ENCODE measurements around the gene BICRA. TPM values are rescaled to one million over a fixed set of nuclear protein-coding genes. Genes with fewer than 3 reads are reported as not detected.

BICRA gene
- total RNA-seq, 1 donor from 2014 or later, result 17.1 TPM

DNA sequence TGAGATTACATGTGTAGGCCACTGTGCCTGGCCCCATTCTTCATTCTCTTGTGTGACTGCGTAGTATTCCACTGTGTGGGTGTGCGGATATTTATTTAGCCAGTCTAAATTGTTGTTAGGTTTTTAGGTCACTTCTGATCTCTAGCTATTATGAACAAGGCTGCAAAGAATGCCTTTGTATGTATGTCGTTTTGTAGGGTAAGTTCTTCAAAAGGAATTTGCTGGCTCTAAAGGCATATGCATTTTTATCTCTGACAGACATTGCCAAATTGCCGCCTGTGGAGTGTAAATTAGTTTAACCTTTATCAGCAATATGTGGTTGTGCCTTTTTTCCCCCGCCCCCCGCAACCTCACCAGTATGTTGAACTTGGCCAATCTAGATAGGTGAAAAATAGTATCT, 74.0 kb downstream of the BICRA start:
- no peak for DNase-seq (ENCODE audit: extremely low spot score, unreplicated experiment)
- H3K27me3 Mint-ChIP-seq (ENCODE audit: unreplicated experiment), result no peaks in the 10 kb centered on the region
- no peaks in the 10 kb centered on the region for H3K9me3 Mint-ChIP-seq (ENCODE audit: unreplicated experiment)
- TF ChIP-seq, protein P1, sequence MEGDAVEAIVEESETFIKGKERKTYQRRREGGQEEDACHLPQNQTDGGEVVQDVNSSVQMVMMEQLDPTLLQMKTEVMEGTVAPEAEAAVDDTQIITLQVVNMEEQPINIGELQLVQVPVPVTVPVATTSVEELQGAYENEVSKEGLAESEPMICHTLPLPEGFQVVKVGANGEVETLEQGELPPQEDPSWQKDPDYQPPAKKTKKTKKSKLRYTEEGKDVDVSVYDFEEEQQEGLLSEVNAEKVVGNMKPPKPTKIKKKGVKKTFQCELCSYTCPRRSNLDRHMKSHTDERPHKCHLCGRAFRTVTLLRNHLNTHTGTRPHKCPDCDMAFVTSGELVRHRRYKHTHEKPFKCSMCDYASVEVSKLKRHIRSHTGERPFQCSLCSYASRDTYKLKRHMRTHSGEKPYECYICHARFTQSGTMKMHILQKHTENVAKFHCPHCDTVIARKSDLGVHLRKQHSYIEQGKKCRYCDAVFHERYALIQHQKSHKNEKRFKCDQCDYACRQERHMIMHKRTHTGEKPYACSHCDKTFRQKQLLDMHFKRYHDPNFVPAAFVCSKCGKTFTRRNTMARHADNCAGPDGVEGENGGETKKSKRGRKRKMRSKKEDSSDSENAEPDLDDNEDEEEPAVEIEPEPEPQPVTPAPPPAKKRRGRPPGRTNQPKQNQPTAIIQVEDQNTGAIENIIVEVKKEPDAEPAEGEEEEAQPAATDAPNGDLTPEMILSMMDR (IDR thresholded peaks at IDR 0.05), result no peak
- H3K27ac Mint-ChIP-seq (ENCODE audit: unreplicated experiment), result no peak overlapping the region
- no peak overlapping the region for H3K4me3 Mint-ChIP-seq (ENCODE audit: unreplicated experiment)
- H3K4me1 Mint-ChIP-seq (ENCODE audit: unreplicated experiment), result no peaks in the 10 kb centered on the region
- peaks cover 6% of the 10 kb centered on the region for H3K36me3 Mint-ChIP-seq (ENCODE audit: unreplicated experiment)

DNA sequence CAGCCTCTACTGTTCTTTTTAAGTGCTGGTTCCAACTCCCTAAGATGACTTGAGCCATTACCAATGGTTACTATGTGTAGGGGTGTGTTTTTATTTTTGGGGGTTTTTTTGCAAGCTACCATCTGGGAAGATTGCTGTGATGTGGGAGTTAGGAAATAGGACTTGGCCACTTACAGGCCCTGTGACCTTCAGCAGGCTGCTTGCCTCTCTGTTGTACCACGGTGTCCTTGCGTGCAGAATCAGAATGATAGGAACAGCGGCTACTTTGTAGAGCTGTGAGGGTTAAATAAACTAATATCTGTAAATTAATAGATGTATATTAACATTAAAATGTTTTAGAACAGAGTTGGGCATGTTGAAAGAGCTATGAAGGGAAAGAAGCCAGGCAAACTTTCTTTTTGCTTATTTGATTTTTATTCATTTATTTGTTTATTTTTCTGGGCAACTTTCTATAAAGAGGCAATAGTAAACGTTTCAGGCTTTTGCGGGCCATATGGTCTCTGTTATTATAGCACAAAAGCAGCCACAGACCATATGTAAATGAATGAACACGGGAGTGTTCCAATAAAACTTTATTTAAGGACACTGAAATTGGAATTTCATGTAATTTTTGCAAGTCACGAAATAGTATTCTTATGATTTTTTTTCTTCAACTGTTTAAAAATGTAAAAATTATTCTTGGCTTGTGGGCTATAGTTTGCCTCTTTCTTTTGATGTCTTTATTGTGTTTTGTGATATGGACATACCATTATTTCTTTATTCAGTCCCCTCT, 77.9 kb downstream of the BICRA start:
- no peak overlapping the region for H3K4me3 Mint-ChIP-seq (ENCODE audit: unreplicated experiment)
- no peak for DNase-seq (ENCODE audit: extremely low spot score, unreplicated experiment)
- no peaks in the 10 kb centered on the region for H3K9me3 Mint-ChIP-seq (ENCODE audit: unreplicated experiment)
- H3K4me1 Mint-ChIP-seq (ENCODE audit: unreplicated experiment), result no peaks in the 10 kb centered on the region
- no peak overlapping the region for H3K27ac Mint-ChIP-seq (ENCODE audit: unreplicated experiment)
- peaks cover 14% of the 10 kb centered on the region for H3K36me3 Mint-ChIP-seq (ENCODE audit: unreplicated experiment)
- TF ChIP-seq, protein P1 (IDR thresholded peaks at IDR 0.05), result no peak
- no peaks in the 10 kb centered on the region for H3K27me3 Mint-ChIP-seq (ENCODE audit: unreplicated experiment)

DNA sequence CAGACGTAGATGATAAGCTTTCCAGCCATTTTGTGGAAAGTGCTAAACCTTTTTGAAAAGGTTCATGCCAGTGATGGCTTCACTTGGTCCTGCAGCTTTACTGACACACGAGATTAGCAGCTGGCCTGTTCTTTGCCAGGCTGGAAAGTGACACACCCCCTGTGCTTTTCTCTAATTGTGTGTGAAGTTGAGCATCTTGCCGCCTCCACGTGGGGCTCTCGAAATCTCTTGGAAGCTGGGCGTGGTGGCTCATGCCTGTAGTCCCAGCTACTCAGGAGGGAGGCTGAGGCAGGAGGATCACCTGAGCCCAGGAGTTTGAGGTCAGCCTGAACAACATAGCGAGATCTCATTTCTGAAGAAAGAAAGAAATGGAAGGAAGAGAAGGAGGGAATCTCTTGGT, 79.0 kb downstream of the BICRA start:
- Mint-ChIP-seq H3K27me3 (ENCODE audit: unreplicated experiment) (no peaks in the 10 kb centered on the region), H3K36me3 (ENCODE audit: unreplicated experiment) (peaks cover 19% of the 10 kb centered on the region), H3K27ac (ENCODE audit: unreplicated experiment) (no peak overlapping the region), H3K4me1 (ENCODE audit: unreplicated experiment) (peaks cover 2% of the 10 kb centered on the region), H3K9me3 (ENCODE audit: unreplicated experiment) (no peaks in the 10 kb centered on the region), H3K4me3 (ENCODE audit: unreplicated experiment) (no peak overlapping the region)
- TF ChIP-seq, protein P1 (IDR thresholded peaks at IDR 0.05), result no peak
- DNase-seq (ENCODE audit: extremely low spot score, unreplicated experiment), result no peak

DNA sequence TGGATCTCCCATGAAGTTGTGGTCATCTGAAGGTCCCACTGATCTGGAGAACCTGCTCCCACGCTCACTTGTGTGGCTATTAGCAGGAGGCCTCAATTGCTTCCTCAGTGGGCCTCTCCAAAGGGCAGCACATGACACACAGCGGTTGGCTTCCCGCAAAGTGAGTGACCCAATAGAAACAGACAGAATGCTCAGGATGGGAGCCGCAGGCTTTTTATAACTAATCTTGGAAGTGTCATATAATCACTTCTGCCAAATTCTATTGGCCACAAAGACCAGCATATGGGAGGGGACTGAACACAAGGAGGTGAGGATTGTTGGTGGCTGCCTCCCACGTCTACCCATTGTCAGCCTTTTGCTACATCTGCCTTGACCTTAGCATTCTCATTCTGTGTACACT, 82.2 kb downstream of the BICRA start:
- peaks cover 7% of the 10 kb centered on the region for H3K4me1 Mint-ChIP-seq (ENCODE audit: unreplicated experiment)
- H3K4me3 Mint-ChIP-seq (ENCODE audit: unreplicated experiment), result no peak overlapping the region
- no peaks in the 10 kb centered on the region for H3K27me3 Mint-ChIP-seq (ENCODE audit: unreplicated experiment)
- H3K36me3 Mint-ChIP-seq (ENCODE audit: unreplicated experiment), result peaks cover 25% of the 10 kb centered on the region
- DNase-seq (ENCODE audit: extremely low spot score, unreplicated experiment), result no peak
- no peaks in the 10 kb centered on the region for H3K9me3 Mint-ChIP-seq (ENCODE audit: unreplicated experiment)
- H3K27ac Mint-ChIP-seq (ENCODE audit: unreplicated experiment), result no peak overlapping the region
- TF ChIP-seq, protein P1 (IDR thresholded peaks at IDR 0.05), result no peak

DNA sequence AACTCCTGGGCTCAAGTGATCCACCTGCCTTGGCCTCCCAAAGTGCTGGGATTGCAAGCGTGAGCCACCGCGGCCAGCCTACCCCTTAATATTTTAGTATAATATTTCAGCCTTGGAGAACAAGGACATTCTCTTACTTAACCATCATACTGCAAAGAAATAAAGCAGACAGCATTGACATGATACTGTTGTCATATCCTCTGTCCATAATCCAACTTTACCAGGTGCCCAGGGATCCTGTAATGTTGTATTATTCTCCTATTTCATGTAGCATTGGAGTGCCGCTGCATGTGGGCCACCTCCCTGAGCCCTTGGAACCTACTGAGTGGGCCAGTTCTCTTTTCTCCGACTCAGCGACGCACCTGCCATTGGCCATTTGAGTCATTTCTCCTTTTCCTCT, 82.8 kb downstream of the BICRA start:
- H3K27me3 Mint-ChIP-seq (ENCODE audit: unreplicated experiment), result no peaks in the 10 kb centered on the region
- TF ChIP-seq, protein P1 (IDR thresholded peaks at IDR 0.05), result no peak
- peaks cover 23% of the 10 kb centered on the region for H3K36me3 Mint-ChIP-seq (ENCODE audit: unreplicated experiment)
- no peak for DNase-seq (ENCODE audit: extremely low spot score, unreplicated experiment)
- H3K9me3 Mint-ChIP-seq (ENCODE audit: unreplicated experiment), result no peaks in the 10 kb centered on the region
- H3K4me3 Mint-ChIP-seq (ENCODE audit: unreplicated experiment), result no peak overlapping the region
- peaks cover 7% of the 10 kb centered on the region for H3K4me1 Mint-ChIP-seq (ENCODE audit: unreplicated experiment)
- no peak overlapping the region for H3K27ac Mint-ChIP-seq (ENCODE audit: unreplicated experiment)

Data from osteocyte (in vitro differentiated cells).